Duodenal mucosa (tissue), 2 donors: ENCODE data around the gene DOK3.

Experiments used
- H3K27ac ChIP-seq: one replicate; pipeline ENCODE4 v1.7.0; 2013; ENCODE audit warnings: low read depth, low read length
- H3K27me3 ChIP-seq, 2 donors: one replicate each; pipeline ENCODE4 v1.7.0; 2013; ENCODE audit warnings: low read length in 2 of 2, control low read depth in 1 of 2; ENCODE audit not compliant: insufficient read depth in 2 of 2, control insufficient read depth in 1 of 2
- H3K36me3 ChIP-seq, 2 donors: one replicate each; pipeline ENCODE4 v1.7.0; 2013; ENCODE audit warnings: low read length in 2 of 2, control low read depth in 1 of 2; ENCODE audit not compliant: insufficient read depth in 2 of 2, control insufficient read depth in 1 of 2
- H3K4me1 ChIP-seq, 2 donors: one replicate each; pipeline ENCODE4 v1.7.0; 2013; ENCODE audit warnings: low read length in 2 of 2, control low read depth in 1 of 2; ENCODE audit not compliant: insufficient read depth in 2 of 2, control insufficient read depth in 1 of 2
- H3K4me3 ChIP-seq, 2 donors: one replicate each; pipeline ENCODE4 v1.7.0; 2013; ENCODE audit warnings: low read length in 2 of 2, low read depth in 1 of 2
- H3K9ac ChIP-seq, 2 donors: one replicate each; pipeline ENCODE4 v1.7.0; 2013; ENCODE audit warnings: low read length in 2 of 2, low read depth in 1 of 2
- H3K9me3 ChIP-seq, 2 donors: one replicate each; pipeline ENCODE4 v1.7.0; 2013; ENCODE audit warnings: low read length in 2 of 2, control low read depth in 1 of 2; ENCODE audit not compliant: control insufficient read depth in 1 of 2

The DOK3 gene

DNA sequence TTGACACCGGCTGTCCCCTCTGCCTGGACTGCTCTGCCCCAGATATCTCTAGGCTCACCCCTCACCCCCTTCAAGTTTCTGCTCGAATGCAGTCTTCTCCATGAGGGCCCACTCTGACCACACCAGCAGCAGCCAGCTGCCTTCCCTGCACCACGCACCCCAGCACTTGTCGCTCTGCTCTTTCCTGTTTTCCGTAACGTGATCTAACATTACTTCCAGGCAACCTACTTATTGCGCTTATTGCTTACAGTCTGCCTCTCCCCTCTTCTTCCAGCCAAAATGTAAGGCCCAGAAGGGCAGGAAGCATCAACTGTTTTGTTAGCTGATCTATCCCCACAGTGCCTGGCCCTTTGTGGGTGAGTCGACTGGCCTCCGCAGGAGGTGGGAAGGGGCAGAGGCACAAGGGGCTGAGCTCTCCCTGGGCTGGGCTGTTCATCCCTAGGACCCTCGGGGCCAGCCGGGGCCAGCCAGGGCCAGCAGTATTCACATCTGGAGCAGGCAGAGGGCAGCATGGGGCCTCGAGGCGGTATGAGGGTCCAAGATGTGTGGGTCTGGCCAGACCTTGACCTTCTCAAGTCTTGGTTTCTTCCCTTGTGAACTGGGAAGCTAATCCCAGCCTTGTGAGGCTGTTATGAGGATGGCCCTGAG, 24.6 kb downstream of the DOK3 start:
- Histone ChIP-seq H3K4me3 (no peak overlapping the region), H3K27ac (no peak overlapping the region), H3K4me1 (peaks cover 0 to 6% of the 10 kb centered on the region in 2 donors), H3K9me3 (no peaks in the 10 kb centered on the region), H3K9ac (no peak overlapping the region), H3K27me3 (no peaks in the 10 kb centered on the region), H3K36me3 (peaks cover 6 to 19% of the 10 kb centered on the region in 2 donors)

DNA sequence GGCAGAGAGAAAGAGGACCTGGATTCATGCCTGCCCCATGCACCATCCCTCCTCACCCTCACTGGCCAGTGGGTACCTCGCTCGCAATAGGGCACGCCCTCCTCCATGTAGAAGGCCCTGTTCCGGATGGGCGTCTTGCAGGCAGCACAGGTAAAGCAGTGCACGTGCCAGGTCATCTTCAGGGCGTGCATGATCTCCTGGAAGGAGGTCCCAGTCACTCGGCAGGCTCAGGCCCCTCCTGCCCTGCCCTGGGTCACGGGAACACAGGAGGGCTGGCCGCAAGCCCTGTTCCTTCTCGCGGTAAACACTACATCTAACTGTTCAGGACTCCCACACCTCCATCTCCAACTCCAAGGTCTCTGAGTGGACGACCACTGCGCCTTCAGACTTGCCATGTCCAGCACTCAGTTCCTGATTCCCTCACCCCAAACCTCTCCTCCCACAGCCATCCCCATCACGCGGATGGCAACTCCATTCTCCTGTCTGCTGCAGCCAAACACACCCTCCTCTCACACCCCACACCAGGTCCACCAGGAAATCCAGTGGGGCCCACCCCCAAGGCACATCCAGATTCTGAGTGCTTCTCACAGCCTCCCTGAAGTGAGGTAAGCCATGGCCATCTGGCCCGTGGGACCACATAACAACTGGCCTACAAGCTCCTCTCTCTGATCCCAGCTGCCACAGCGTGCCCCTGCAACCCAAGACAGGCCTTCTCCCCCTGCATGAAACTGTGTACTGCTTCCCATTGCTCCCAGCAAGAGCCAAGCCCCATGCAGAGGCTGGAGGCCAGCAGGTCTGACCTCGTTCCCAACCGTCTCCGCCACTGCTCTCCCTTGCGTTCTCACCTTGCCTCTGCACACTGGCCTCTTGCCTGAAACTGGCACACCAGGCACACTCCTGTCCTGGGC, 25.4 kb downstream of the DOK3 start:
- Histone ChIP-seq H3K27me3 (no peaks in the 10 kb centered on the region), H3K9me3 (no peaks in the 10 kb centered on the region), H3K4me3 (no peak overlapping the region), H3K9ac (no peak overlapping the region), H3K27ac (no peak overlapping the region), H3K36me3 (peaks cover 6 to 19% of the 10 kb centered on the region in 2 donors), H3K4me1 (peaks cover 7 to 12% of the 10 kb centered on the region in 2 donors)

DNA sequence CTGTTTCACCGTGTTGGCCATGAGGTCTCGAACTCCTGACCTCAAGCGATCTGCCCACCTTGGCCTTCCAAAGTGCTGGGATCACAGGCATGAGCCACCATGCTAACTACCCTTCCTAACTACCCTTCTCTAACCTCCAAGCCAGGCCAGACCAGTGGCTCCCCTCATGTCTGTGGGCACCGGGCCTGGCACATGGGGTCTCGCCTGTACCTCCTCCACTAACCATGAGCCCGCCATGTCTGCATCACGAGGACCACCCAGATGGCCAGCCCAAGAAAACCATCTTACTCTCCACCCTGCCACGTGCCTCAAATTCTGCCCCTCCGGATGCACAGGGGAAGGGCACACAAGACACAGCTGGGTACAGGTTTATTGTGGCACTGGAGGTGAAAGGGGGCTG, 26.6 kb downstream of the DOK3 start:
- H3K36me3 ChIP-seq: peaks cover 6 to 11% of the 10 kb centered on the region in 2 donors
- no peaks in the 10 kb centered on the region for H3K9me3 ChIP-seq
- no peak overlapping the region for H3K27ac ChIP-seq

DNA sequence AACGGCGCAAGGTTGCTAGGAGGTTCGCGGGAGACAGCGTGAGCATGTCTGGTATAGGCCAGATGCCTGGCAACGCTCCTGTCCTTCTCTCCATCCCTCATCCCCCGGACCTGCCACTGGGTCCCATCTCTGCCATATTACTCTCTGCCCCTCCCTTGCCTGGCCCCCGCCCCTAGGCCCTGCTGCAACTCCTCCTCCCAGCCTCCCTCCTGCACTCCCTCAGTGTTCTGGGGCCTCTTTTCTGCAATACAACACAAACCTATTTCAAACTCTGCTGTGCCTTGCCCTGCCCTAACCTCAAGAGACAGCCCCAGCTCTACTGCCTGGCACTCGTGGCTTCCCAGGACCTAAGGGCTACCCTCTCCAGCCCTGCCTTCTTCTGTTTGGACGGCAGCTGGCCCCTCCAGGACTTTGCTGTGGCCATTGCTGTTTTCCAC, 27.2 kb downstream of the DOK3 start:
- H3K27me3 ChIP-seq: no peaks in the 10 kb centered on the region
- no peak overlapping the region for H3K9ac ChIP-seq
- no peak overlapping the region for H3K27ac ChIP-seq
- no peak overlapping the region for H3K4me3 ChIP-seq
- H3K4me1 ChIP-seq: peaks cover 12 to 15% of the 10 kb centered on the region in 2 donors
- H3K9me3 ChIP-seq: no peaks in the 10 kb centered on the region
- peaks cover 0 to 7% of the 10 kb centered on the region in 2 donors for H3K36me3 ChIP-seq

More for the DNA sequence above, 26.6 kb downstream of the DOK3 start:
- Histone ChIP-seq H3K4me3 (no peak overlapping the region), H3K27me3 (no peaks in the 10 kb centered on the region), H3K4me1 (peaks cover 12 to 15% of the 10 kb centered on the region in 2 donors), H3K9ac (no peak overlapping the region)

- H3K27me3 ChIP-seq: no peaks in the 10 kb centered on the region
- H3K27ac ChIP-seq: no peak overlapping the region
- no peak overlapping the region for H3K4me3 ChIP-seq
- no peaks in the 10 kb centered on the region for H3K9me3 ChIP-seq
- no peak overlapping the region for H3K9ac ChIP-seq
- H3K4me1 ChIP-seq: peaks cover 12 to 15% of the 10 kb centered on the region in 2 donors
- peaks cover 0 to 6% of the 10 kb centered on the region in 2 donors for H3K36me3 ChIP-seq
Observed at GRCh38 chr5:177479774-177480173, 29.9 kb downstream of the DOK3 start.

DNA sequence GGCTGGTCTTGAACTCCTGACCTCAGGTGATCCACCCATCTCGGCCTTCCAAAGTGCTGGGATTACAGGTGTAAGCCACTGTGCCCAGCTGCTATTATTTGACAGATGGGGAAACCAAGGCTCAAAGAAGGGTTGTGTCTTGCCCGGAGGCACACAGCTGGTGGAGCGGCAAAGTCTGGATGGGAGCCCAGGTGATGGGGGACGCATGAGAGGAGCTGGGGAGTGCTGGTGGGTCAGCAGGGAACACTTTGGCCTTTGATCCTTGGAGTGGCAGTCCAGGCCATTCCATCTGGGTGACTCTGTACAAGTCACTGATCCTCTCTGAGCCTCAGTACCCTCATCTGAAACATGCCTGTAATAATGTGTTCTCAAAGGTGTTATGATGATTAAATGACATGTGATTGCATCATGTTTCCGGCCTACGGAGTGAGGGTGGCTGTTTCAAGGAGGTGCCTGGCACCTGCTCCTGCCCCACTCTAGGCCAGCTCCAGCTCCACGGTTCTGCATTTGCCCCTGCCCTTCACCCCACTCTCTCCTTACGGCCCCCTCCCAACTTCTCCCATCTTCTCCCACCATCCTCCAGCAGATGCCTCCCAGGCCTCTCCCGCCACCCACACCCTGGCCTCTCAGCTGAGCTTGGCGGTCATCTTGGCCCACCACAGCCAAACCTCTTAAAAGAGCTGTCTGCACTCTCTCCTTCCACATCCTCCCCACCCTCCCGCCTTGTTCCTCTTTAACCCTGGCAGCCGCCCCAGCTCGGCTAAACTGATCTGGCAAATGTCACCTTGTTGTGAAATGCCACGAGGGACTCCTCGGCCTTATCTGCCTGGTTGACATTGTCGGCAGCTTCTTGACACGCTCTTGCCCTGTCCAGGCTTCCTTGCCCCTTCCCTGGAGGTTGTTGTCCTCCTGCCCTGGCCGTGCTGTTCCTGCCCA, 30.6 kb downstream of the DOK3 start:
- H3K4me1 ChIP-seq: peaks cover 12 to 15% of the 10 kb centered on the region in 2 donors

GRCh38 chr5:177477701-177478477, 31.7 kb downstream of the DOK3 start:
- no peaks in the 10 kb centered on the region for H3K9me3 ChIP-seq
- H3K27me3 ChIP-seq: no peaks in the 10 kb centered on the region
- H3K27ac ChIP-seq: no peak overlapping the region
- H3K36me3 ChIP-seq: no peaks in the 10 kb centered on the region
- peaks cover 12 to 15% of the 10 kb centered on the region in 2 donors for H3K4me1 ChIP-seq
- H3K4me3 ChIP-seq: no peak overlapping the region
- H3K9ac ChIP-seq: no peak overlapping the region

More for the DNA sequence above, 30.6 kb downstream of the DOK3 start:
- peaks cover 0 to 4% of the 10 kb centered on the region in 2 donors for H3K36me3 ChIP-seq
- H3K4me3 ChIP-seq: no peak overlapping the region
- no peaks in the 10 kb centered on the region for H3K27me3 ChIP-seq
- H3K9me3 ChIP-seq: no peaks in the 10 kb centered on the region
- H3K27ac ChIP-seq: no peak overlapping the region
- H3K9ac ChIP-seq: no peak overlapping the region

GRCh38 chr5:177476531-177477233, 32.9 kb downstream of the DOK3 start:
- Histone ChIP-seq H3K4me1 (peaks cover 23 to 25% of the 10 kb centered on the region in 2 donors), H3K27ac (no peak overlapping the region), H3K36me3 (no peaks in the 10 kb centered on the region), H3K4me3 (no peak overlapping the region), H3K27me3 (no peaks in the 10 kb centered on the region), H3K9me3 (no peaks in the 10 kb centered on the region), H3K9ac (no peak overlapping the region)
